K562 (cell line): ENCODE results near the gene LRRC26.

Source experiments
- BRF2 ChIP-seq: IDR thresholded peaks from 3 replicates; pipeline ENCODE4 v1.6.1; 2011; ENCODE audit warnings: borderline replicate concordance, mild to moderate bottlenecking; ENCODE audit not compliant: insufficient read length, insufficient read depth
- CTCF ChIP-seq, 3 experiments: IDR thresholded peaks in 2 of 3; conservative IDR thresholded peaks in 1 of 3; 2 replicates each; pipeline ENCODE4 v1.5.1; 2011 to 2012; ENCODE audit warnings: low read length in 3 of 3, mild to moderate bottlenecking in 3 of 3, control low read depth in 2 of 3, improper control_type of control experiment in 1 of 3, inconsistent platforms in 1 of 3, low read depth in 1 of 3, mixed read lengths in 1 of 3, moderate library complexity in 1 of 3; ENCODE audit not compliant: insufficient read depth in 2 of 3
- DMBX1 ChIP-seq: fragments of 250-450 bp; sonication (Bioruptor Pico); IDR thresholded peaks from 2 replicates; pipeline ENCODE4 v1.8.0; 2022; ENCODE audit warnings: inconsistent platforms, mild to moderate bottlenecking, moderate library complexity, borderline replicate concordance
- HIVEP1 ChIP-seq: fragments of 250-450 bp; sonication (Bioruptor Pico); IDR thresholded peaks from 2 replicates; pipeline ENCODE4 v1.4.0; 2020; ENCODE audit warnings: mild to moderate bottlenecking
- JUND ChIP-seq, 2 experiments: IDR thresholded peaks; 2 replicates in 1 of 2; 3 replicates in 1 of 2; pipeline ENCODE4 v1.6.1; 2011; ENCODE audit warnings: borderline replicate concordance in 2 of 2, low read depth in 2 of 2, low read length in 2 of 2, improper control_type of control experiment in 1 of 2, missing biosample characterization in 1 of 2, missing genetic modification characterization in 1 of 2, missing genetic modification reagents in 1 of 2
- MAFK ChIP-seq: IDR thresholded peaks from 2 replicates; pipeline ENCODE4 v1.6.1; 2011; ENCODE audit warnings: low read length, improper control_type of control experiment
- RAD51 ChIP-seq: fragments of 450-650 bp; IDR thresholded peaks from 2 replicates; pipeline ENCODE4 v1.7.1; 2016; ENCODE audit warnings: low read depth, mild to moderate bottlenecking, borderline replicate concordance
- SMARCC2 ChIP-seq: fragments of 450-650 bp; IDR thresholded peaks from 2 replicates; pipeline ENCODE4 v1.6.1; 2017; ENCODE audit warnings: antibody characterized with exemption, moderate library complexity, mild to moderate bottlenecking, low read depth
- SP1 ChIP-seq: sonication (generic); formaldehyde crosslinking; IDR thresholded peaks from 2 replicates; pipeline ENCODE4 v1.8.1; 2022; ENCODE audit warnings: mild to moderate bottlenecking, missing genetic modification reagents
- STAT5B ChIP-seq: fragments of 250-450 bp; sonication (Bioruptor Pico); IDR thresholded peaks from 2 replicates; pipeline ENCODE4 v1.8.0; 2021; ENCODE audit warnings: mild to moderate bottlenecking, inconsistent platforms
- TCF3 ChIP-seq: sonication (generic); formaldehyde crosslinking; IDR thresholded peaks from 2 replicates; pipeline ENCODE4 v1.4.0; 2020; ENCODE audit warnings: mild to moderate bottlenecking, missing genetic modification reagents
- ZBTB33 ChIP-seq: sonication (generic); formaldehyde crosslinking; IDR thresholded peaks from 2 replicates; pipeline ENCODE4 v1.8.1; 2023; ENCODE audit warnings: mild to moderate bottlenecking, missing genetic modification reagents

- TF ChIP-seq DMBX1 (CRISPR knock-in tag) (no peak), SMARCC2 (no peak), ZBTB33 (CRISPR knock-in tag) (no peak), BRF2 (no peak), MAFK (no peak), HIVEP1 (CRISPR knock-in tag) (no peak), CTCF (IDR thresholded peaks at IDR 0.05 in 2 of 3, conservative IDR thresholded peaks at IDR 0.05 in 1 of 3; ENCODE audit: insufficient read depth in 2 of 3, low read depth in 1 of 3, low read length in 3 of 3) (no peak), TCF3 (CRISPR knock-in tag) (no peak), STAT5B (no peak), JUND (IDR thresholded peaks at IDR 0.05; ENCODE audit: borderline replicate concordance, low read depth, low read length) (no peak), JUND (tag; IDR thresholded peaks at IDR 0.05; ENCODE audit: borderline replicate concordance, low read depth, low read length) (no peak), RAD51 (no peak), SP1 (CRISPR knock-in tag) (no peak)
Measured at GRCh38 chr9:137192859-137193258, 23.0 kb upstream of the LRRC26 start.
